Neural crest cell (in vitro differentiated cells): ENCODE results near the gene CPLANE1. TPM values are rescaled to one million over a fixed set of nuclear protein-coding genes. Genes with fewer than 3 reads are reported as not detected.
"Not testable (repeated sequence)": the region's sequence is repeated elsewhere in the genome, so short reads cannot be mapped to it uniquely, and the experiment has no call there.

Experiments
- DNase-seq: peaks from one replicate; pipeline ENCODE4 v3.0.0; 2021; ENCODE audit warnings: low read depth, mixed read lengths, low spot score
- H3K27ac Mint-ChIP-seq: one replicate; pipeline ENCODE4 v1.8.0; 2021; ENCODE audit warnings: mild to moderate bottlenecking, mixed read lengths; ENCODE audit not compliant: unreplicated experiment
- H3K27me3 Mint-ChIP-seq: 2 replicates; pipeline ENCODE4 v1.8.0; 2021; ENCODE audit warnings: low read depth, mild to moderate bottlenecking, mixed read lengths
- H3K36me3 Mint-ChIP-seq: 2 replicates; pipeline ENCODE4 v1.8.0; 2021; ENCODE audit warnings: low read depth, mild to moderate bottlenecking, mixed read lengths
- H3K4me1 Mint-ChIP-seq: 2 replicates; pipeline ENCODE4 v1.8.0; 2021; ENCODE audit warnings: mixed read lengths
- H3K4me3 Mint-ChIP-seq: one replicate; pipeline ENCODE4 v1.8.0; 2021; ENCODE audit warnings: mild to moderate bottlenecking, mixed read lengths
- H3K9me3 Mint-ChIP-seq: 2 replicates; pipeline ENCODE4 v1.8.0; 2021; ENCODE audit warnings: mixed read lengths
- CTCF ChIP-seq: fragments of 200-600 bp; sonication (generic); conservative IDR thresholded peaks from 2 replicates; pipeline ENCODE4 v1.5.0; 2021; ENCODE audit warnings: antibody characterized with exemption, mild to moderate bottlenecking
- total RNA-seq: library from RNA; stranded (reverse); gene quantifications from 2 replicates; pipeline ENCODE4 v1.2.1, GENCODE V29; 2021

Gene CPLANE1
- total RNA-seq, 1 donor from 2014 or later = 25.8 TPM

DNA sequence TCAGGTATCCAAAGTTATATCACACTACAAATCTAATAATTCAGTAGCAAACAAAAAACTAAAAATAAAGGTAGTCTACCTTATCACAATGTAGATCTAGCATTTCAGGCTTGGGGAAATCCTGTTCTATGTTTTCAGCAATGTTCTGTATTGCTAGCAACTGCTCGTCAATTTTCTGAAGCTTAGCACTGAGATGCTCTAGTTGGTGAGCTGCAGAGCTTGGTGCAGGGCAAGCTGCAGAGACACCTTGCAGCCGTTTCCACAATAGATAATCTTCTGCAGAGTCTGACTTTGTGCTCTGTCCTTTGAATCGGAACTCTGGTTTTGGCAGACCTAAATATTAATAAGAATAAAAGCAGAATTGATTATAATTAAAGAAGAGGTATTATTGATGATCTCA is 95.5 kb downstream of the CPLANE1 start:
- no peak for DNase-seq
- H3K36me3 Mint-ChIP-seq = peaks cover 20% of the 10 kb centered on the region
- no peaks in the 10 kb centered on the region for H3K27me3 Mint-ChIP-seq
- H3K4me3 Mint-ChIP-seq = no peak overlapping the region
- H3K9me3 Mint-ChIP-seq = no peaks in the 10 kb centered on the region
- no peaks in the 10 kb centered on the region for H3K4me1 Mint-ChIP-seq
- H3K27ac Mint-ChIP-seq = no peak overlapping the region
- no peak for TF ChIP-seq CTCF

- DNase-seq = no peak
- no peak overlapping the region for H3K27ac Mint-ChIP-seq
- no peaks in the 10 kb centered on the region for H3K27me3 Mint-ChIP-seq
- no peak for TF ChIP-seq CTCF
- peaks cover 38% of the 10 kb centered on the region for H3K36me3 Mint-ChIP-seq
- peaks cover 7% of the 10 kb centered on the region for H3K9me3 Mint-ChIP-seq
- H3K4me1 Mint-ChIP-seq = no peaks in the 10 kb centered on the region
- H3K4me3 Mint-ChIP-seq = no peak overlapping the region
Observed at GRCh38 chr5:37146896-37147295, 102.3 kb downstream of the CPLANE1 start.

DNA sequence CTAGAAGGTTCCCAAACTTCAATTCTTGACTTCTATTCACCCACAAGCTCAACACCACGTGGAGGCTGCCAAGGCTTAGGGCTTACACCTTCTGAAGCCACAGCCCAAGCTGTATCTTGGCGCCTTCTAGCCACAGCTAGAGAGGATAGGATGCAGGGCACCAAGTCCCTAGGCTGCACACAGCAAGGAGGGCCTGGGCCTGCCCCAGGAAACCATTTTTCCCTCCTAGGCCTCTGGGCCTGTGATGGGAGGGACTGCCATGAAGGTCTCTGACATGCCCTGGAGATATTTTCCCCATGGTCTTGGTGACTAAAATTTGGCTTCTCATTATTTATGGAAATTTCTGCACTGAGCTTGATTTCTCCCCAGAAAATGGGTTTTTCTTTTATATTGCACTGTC is 112.5 kb downstream of the CPLANE1 start:
- Mint-ChIP-seq H3K9me3 (peaks cover 18% of the 10 kb centered on the region), H3K4me1 (no peaks in the 10 kb centered on the region), H3K4me3 (no peak overlapping the region), H3K36me3 (peaks cover 69% of the 10 kb centered on the region), H3K27me3 (no peaks in the 10 kb centered on the region), H3K27ac (no peak overlapping the region)
- no peak for TF ChIP-seq CTCF
- no peak for DNase-seq

DNA sequence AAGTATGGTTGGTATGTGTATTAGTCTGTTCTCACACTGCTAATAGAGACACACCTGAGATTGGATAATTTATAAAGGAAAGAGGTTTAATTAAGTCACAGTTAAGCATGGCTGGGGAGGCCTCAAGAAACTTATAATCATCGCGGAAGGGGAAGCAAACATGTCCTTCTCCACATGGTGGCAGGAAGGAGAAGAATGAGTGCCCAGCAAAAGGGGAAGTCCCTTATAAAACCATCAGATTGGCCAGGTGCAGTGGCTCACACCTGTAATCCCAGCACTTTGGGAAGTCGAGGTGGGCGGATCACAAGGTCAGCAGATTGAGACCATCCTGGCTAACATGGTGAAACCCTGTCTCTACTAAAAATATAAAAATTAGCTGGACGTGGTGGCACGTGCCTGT is 113.9 kb downstream of the CPLANE1 start:
- not testable (repeated sequence) for H3K4me3 Mint-ChIP-seq, H3K4me1 Mint-ChIP-seq, H3K27ac Mint-ChIP-seq, H3K27me3 Mint-ChIP-seq, DNase-seq
- peaks cover 63% of the 10 kb centered on the region for H3K36me3 Mint-ChIP-seq
- H3K9me3 Mint-ChIP-seq = peaks cover 20% of the 10 kb centered on the region

DNA sequence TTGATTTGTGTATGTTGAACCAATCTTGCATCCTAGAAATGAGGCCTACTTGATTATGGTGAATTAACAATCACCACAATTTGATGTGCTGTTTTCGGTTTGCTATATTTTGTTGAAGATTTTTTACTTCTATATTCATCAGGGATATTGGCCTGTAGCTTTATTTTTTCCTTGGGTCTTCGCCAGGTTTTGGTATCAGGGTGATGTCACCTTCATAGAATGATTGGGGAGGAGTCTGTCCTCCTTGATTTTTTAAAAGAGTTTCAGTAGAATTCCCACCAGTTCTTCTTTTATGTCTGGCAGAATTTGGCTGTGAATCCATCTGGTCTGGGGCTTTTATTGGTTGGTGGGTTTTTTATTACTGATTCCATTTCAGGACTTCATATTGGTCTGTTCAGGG is 115.2 kb downstream of the CPLANE1 start:
- no peak for DNase-seq
- no peak for TF ChIP-seq CTCF
- Mint-ChIP-seq H3K9me3 (peaks cover 24% of the 10 kb centered on the region), H3K4me1 (no peaks in the 10 kb centered on the region), H3K27me3 (no peaks in the 10 kb centered on the region), H3K4me3 (no peak overlapping the region), H3K36me3 (peaks cover 73% of the 10 kb centered on the region), H3K27ac (no peak overlapping the region)

- peaks cover 69% of the 10 kb centered on the region for H3K36me3 Mint-ChIP-seq
- H3K9me3 Mint-ChIP-seq = peaks cover 23% of the 10 kb centered on the region
- no peak overlapping the region for H3K27ac Mint-ChIP-seq
- no peak for TF ChIP-seq CTCF
- H3K4me1 Mint-ChIP-seq = no peaks in the 10 kb centered on the region
- DNase-seq = no peak
- H3K27me3 Mint-ChIP-seq = no peaks in the 10 kb centered on the region
- no peak overlapping the region for H3K4me3 Mint-ChIP-seq
Observed at GRCh38 chr5:37132646-37133045, 116.5 kb downstream of the CPLANE1 start.
